GM19351 (cell line): Measurements from ENCODE around the gene CNKSR3.
"Not testable (repeated sequence)": the region's sequence is repeated elsewhere in the genome, so short reads cannot be mapped to it uniquely, and the experiment has no call there.

ENCODE experiments used
- ATAC-seq: cut with Tn5 transposase; IDR thresholded peaks from one replicate; pipeline ENCODE4 v1.9.1; 2021; ENCODE audit warnings: mild to moderate bottlenecking, moderate library complexity; ENCODE audit not compliant: unreplicated experiment

CNKSR3 gene

GRCh38 chr6:154510144-154510905 is at the start of gene CNKSR3:
Gene CNKSR3 (minus strand): TSS chr6:154510685. CDS start chr6:154510114, 571 bp downstream.
- ATAC-seq, result peak; percentile 61

- no peak for ATAC-seq
These were observed 48.5 kb upstream of the CNKSR3 start for GRCh38 chr6:154558984-154559383.

- no peak for ATAC-seq
These were observed 48.0 kb upstream of the CNKSR3 start for GRCh38 chr6:154558513-154558912.

- ATAC-seq, result no peak
These were observed 44.7 kb upstream of the CNKSR3 start for GRCh38 chr6:154555073-154555677.

GRCh38 chr6:154554491-154554890 is 44.0 kb upstream of the CNKSR3 start:
- ATAC-seq, result no peak

- no peak for ATAC-seq
These were observed 40.3 kb upstream of the CNKSR3 start for GRCh38 chr6:154550779-154551178.

- no peak for ATAC-seq
These were observed 38.7 kb upstream of the CNKSR3 start for GRCh38 chr6:154549179-154549578.

- no peak for ATAC-seq
These were observed 37.8 kb upstream of the CNKSR3 start for GRCh38 chr6:154548130-154548830.

- ATAC-seq, result no peak
These were observed 33.1 kb upstream of the CNKSR3 start for GRCh38 chr6:154543628-154544027.

GRCh38 chr6:154542747-154543146 is 32.3 kb upstream of the CNKSR3 start:
- ATAC-seq, result no peak

GRCh38 chr6:154541837-154542236 is 31.4 kb upstream of the CNKSR3 start:
- ATAC-seq, result not testable (repeated sequence)

- ATAC-seq, result no peak
These were observed 29.2 kb upstream of the CNKSR3 start for GRCh38 chr6:154539593-154540269.

- no peak for ATAC-seq
These were observed 28.2 kb upstream of the CNKSR3 start for GRCh38 chr6:154538640-154539191.

- no peak for ATAC-seq
These were observed 27.2 kb upstream of the CNKSR3 start for GRCh38 chr6:154537511-154538325.

- no peak for ATAC-seq
These were observed 26.5 kb upstream of the CNKSR3 start for GRCh38 chr6:154536999-154537398.

GRCh38 chr6:154536255-154536654 is 25.8 kb upstream of the CNKSR3 start:
- ATAC-seq, result no peak

- no peak for ATAC-seq
These were observed 25.4 kb upstream of the CNKSR3 start for GRCh38 chr6:154535851-154536250.

- ATAC-seq, result no peak
These were observed 24.7 kb upstream of the CNKSR3 start for GRCh38 chr6:154535147-154535546.

GRCh38 chr6:154534531-154534930 is 24.0 kb upstream of the CNKSR3 start:
- ATAC-seq, result no peak

- ATAC-seq, result no peak
These were observed 21.9 kb upstream of the CNKSR3 start for GRCh38 chr6:154532426-154532825.
